Measurements from ENCODE around the gene UGT1A8.

- TF ChIP-seq, protein P1, sequence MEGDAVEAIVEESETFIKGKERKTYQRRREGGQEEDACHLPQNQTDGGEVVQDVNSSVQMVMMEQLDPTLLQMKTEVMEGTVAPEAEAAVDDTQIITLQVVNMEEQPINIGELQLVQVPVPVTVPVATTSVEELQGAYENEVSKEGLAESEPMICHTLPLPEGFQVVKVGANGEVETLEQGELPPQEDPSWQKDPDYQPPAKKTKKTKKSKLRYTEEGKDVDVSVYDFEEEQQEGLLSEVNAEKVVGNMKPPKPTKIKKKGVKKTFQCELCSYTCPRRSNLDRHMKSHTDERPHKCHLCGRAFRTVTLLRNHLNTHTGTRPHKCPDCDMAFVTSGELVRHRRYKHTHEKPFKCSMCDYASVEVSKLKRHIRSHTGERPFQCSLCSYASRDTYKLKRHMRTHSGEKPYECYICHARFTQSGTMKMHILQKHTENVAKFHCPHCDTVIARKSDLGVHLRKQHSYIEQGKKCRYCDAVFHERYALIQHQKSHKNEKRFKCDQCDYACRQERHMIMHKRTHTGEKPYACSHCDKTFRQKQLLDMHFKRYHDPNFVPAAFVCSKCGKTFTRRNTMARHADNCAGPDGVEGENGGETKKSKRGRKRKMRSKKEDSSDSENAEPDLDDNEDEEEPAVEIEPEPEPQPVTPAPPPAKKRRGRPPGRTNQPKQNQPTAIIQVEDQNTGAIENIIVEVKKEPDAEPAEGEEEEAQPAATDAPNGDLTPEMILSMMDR (conservative IDR thresholded peaks at IDR 0.05), result no peak
- no peak for TF ChIP-seq EZH2 (IDR thresholded peaks at IDR 0.05; ENCODE audit: low read depth)
Observed at GRCh38 chr2:233816771-233817170, 199.3 kb downstream of the UGT1A8 start.
